Measurements from ENCODE around the gene SMTNL2.
"Not testable (repeated sequence)": the region's sequence is repeated elsewhere in the genome, so short reads cannot be mapped to it uniquely, and the experiment has no call there.

Gene SMTNL2

GRCh38 chr17:4559966-4560365 is 24.4 kb upstream of the SMTNL2 start:
- DNase-seq (ENCODE audit: extremely low read depth in 1 of 2, low read depth in 1 of 2) = no peak

- no peak for DNase-seq (ENCODE audit: extremely low read depth in 1 of 2, low read depth in 1 of 2)
Measured at GRCh38 chr17:4560421-4560820, 23.9 kb upstream of the SMTNL2 start, which contains the start of gene GGT6. Gene GGT6, minus strand, starts transcription at chr17:4560577. Its CDS starts 56 bp downstream, at chr17:4560521.

- no peak for DNase-seq (ENCODE audit: extremely low read depth in 1 of 2, low read depth in 1 of 2)
Measured at GRCh38 chr17:4560837-4561256, 23.5 kb upstream of the SMTNL2 start.

- no peak for DNase-seq (ENCODE audit: extremely low read depth in 1 of 2, low read depth in 1 of 2)
Measured at GRCh38 chr17:4562015-4562969, 22.0 kb upstream of the SMTNL2 start.

- peak in 1 of 2 donors; percentile 34 for DNase-seq (ENCODE audit: extremely low read depth in 1 of 2, low read depth in 1 of 2)
Measured at GRCh38 chr17:4565209-4566141, 18.9 kb upstream of the SMTNL2 start.

- peak in 1 of 2 donors; percentile 29 for DNase-seq (ENCODE audit: extremely low read depth in 1 of 2, low read depth in 1 of 2)
Measured at GRCh38 chr17:4566785-4567184, 17.5 kb upstream of the SMTNL2 start.

- no peak for DNase-seq (ENCODE audit: extremely low read depth in 1 of 2, low read depth in 1 of 2)
Measured at GRCh38 chr17:4569591-4569990, 14.7 kb upstream of the SMTNL2 start.

- no peak for DNase-seq (ENCODE audit: extremely low read depth in 1 of 2, low read depth in 1 of 2)
Measured at GRCh38 chr17:4572131-4572530, 12.2 kb upstream of the SMTNL2 start.

GRCh38 chr17:4573115-4573514 is 11.2 kb upstream of the SMTNL2 start:
- no peak for DNase-seq (ENCODE audit: extremely low read depth in 1 of 2, low read depth in 1 of 2)

GRCh38 chr17:4573669-4574068 is 10.7 kb upstream of the SMTNL2 start:
- DNase-seq (ENCODE audit: extremely low read depth in 1 of 2, low read depth in 1 of 2) = peak; percentile 42 to 75

- no peak for DNase-seq (ENCODE audit: extremely low read depth in 1 of 2, low read depth in 1 of 2)
Measured at GRCh38 chr17:4574448-4575045, 9.8 kb upstream of the SMTNL2 start.

- DNase-seq (ENCODE audit: extremely low read depth in 1 of 2, low read depth in 1 of 2) = no peak
Measured at GRCh38 chr17:4576161-4576558, 8.2 kb upstream of the SMTNL2 start.

- no peak for DNase-seq (ENCODE audit: extremely low read depth in 1 of 2, low read depth in 1 of 2)
Measured at GRCh38 chr17:4576729-4577322, 7.5 kb upstream of the SMTNL2 start.

GRCh38 chr17:4577386-4577993 is 6.8 kb upstream of the SMTNL2 start:
- DNase-seq (ENCODE audit: extremely low read depth in 1 of 2, low read depth in 1 of 2) = no peak

- DNase-seq (ENCODE audit: extremely low read depth in 1 of 2, low read depth in 1 of 2) = not testable (repeated sequence)
Measured at GRCh38 chr17:4578349-4578748, 6.0 kb upstream of the SMTNL2 start.

- DNase-seq (ENCODE audit: extremely low read depth in 1 of 2, low read depth in 1 of 2) = no peak
Measured at GRCh38 chr17:4579678-4580077, 4.7 kb upstream of the SMTNL2 start.

GRCh38 chr17:4580291-4580690 is 4.0 kb upstream of the SMTNL2 start:
- DNase-seq (ENCODE audit: extremely low read depth in 1 of 2, low read depth in 1 of 2) = no peak

GRCh38 chr17:4582101-4582501 is 2.2 kb upstream of the SMTNL2 start:
- DNase-seq (ENCODE audit: extremely low read depth in 1 of 2, low read depth in 1 of 2) = no peak

- no peak for DNase-seq (ENCODE audit: extremely low read depth in 1 of 2, low read depth in 1 of 2)
Measured at GRCh38 chr17:4582691-4583090, 1.6 kb upstream of the SMTNL2 start.

GRCh38 chr17:4583206-4583605 is 1.1 kb upstream of the SMTNL2 start:
- DNase-seq (ENCODE audit: extremely low read depth in 1 of 2, low read depth in 1 of 2) = no peak
